SH-SY5Y (cell line): ENCODE measurements around the gene CREBBP.

ENCODE experiments used
- GATA2 ChIP-seq: IDR thresholded peaks from 2 replicates; pipeline ENCODE4 v1.6.1; 2011; ENCODE audit warnings: mild to moderate bottlenecking, low read depth, low read length
- GATA3 ChIP-seq: IDR thresholded peaks from 2 replicates; pipeline ENCODE4 v1.6.1; 2011; ENCODE audit warnings: low read depth, mild to moderate bottlenecking, low read length, moderate library complexity

The CREBBP gene

GRCh38 chr16:3740186-3740585 lies 140.3 kb downstream of the CREBBP start:
- TF ChIP-seq GATA2, result no peak

DNA sequence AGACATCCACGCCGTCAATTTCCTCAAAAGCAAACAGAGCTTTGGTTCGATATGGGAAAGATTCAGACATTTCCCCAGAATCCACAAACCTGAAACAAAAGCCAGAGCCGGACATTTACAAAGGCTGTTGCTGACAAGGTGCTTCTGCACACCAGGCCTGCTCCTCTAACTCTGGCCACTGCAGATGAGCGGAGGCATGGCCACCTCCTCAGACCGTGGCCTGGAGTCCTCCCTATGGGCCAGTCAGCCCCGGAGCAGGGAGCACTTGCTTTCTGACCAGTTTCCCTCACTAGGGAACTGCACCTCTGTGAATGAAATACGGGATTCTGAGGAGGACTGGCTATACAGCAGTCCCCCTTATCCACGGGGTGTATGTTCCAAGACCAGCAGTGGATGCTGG lies 140.9 kb downstream of the CREBBP start:
- TF ChIP-seq GATA2 (no peak), GATA3 (no peak)

GRCh38 chr16:3738541-3738940 lies 142.0 kb downstream of the CREBBP start:
- TF ChIP-seq GATA3, result no peak
- no peak for TF ChIP-seq GATA2

DNA sequence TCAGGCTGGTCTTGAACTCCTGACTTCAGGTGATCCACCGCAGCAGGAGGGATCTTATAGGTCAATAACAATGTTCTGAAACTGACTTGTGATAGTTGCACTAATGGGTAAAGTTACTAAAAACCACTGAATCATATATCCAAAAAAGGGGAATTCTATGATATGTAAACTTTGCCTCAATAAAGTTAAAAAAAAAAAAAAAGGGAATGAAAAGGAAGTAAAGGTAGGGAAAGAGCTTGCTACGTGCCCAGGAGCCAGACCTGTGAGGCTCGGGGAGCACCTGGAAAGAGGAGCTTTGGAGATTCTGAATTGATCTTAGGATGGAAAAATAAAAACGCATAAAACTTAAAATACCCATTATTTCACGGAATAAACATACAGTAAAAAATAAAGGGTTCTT lies 142.4 kb downstream of the CREBBP start:
- TF ChIP-seq GATA3, result no peak
- TF ChIP-seq GATA2, result no peak

- no peak for TF ChIP-seq GATA2
Observed at GRCh38 chr16:3737181-3737580, 143.3 kb downstream of the CREBBP start.

DNA sequence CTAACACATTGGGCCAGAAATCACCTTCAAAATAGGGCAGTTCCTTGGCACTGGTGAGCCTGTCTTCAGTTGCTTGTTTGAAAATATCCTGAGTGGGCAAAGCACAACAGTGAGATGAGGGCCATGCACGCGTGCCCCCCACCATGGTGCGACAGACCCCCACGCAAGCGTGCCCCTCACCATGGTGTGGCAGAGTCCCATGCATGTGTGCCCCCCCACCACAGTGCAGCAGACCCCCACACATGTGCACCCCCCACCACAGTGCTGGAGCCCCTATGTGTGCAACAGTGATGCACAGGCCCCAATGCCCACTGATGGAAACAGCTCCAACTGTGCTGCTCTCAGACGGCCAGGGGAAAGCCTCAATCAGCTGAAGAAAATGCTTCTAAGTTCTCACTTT lies 144.4 kb downstream of the CREBBP start:
- TF ChIP-seq GATA3 (no peak), GATA2 (no peak)

DNA sequence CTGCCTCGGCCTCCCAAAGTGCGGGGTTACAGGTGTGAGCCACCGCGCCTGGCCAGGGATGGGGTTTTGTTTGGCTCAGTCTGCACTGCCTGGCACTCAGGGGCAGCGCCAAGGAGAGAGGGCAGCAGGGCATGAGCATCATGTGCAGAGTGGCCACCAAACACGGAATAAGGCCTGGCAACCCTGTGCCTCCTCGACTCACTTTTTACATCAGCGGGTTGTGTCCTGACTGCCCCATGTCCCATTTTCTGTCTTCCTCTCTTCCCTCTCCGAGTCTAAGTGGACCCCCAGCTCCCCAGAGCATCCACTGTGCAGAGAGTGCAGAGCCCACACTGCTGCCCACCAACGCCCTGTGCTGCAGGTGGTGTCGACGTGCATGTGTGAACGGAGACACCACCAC lies 145.0 kb downstream of the CREBBP start:
- no peak for TF ChIP-seq GATA2
- TF ChIP-seq GATA3, result no peak

- TF ChIP-seq GATA3 (no peak), GATA2 (no peak)
Observed at GRCh38 chr16:3734758-3735221, 145.7 kb downstream of the CREBBP start.

GRCh38 chr16:3734084-3734757 lies 146.3 kb downstream of the CREBBP start:
- TF ChIP-seq GATA2 (no peak), GATA3 (no peak)

GRCh38 chr16:3732171-3732570 lies 148.3 kb downstream of the CREBBP start:
- TF ChIP-seq GATA2, result no peak
- TF ChIP-seq GATA3, result no peak

DNA sequence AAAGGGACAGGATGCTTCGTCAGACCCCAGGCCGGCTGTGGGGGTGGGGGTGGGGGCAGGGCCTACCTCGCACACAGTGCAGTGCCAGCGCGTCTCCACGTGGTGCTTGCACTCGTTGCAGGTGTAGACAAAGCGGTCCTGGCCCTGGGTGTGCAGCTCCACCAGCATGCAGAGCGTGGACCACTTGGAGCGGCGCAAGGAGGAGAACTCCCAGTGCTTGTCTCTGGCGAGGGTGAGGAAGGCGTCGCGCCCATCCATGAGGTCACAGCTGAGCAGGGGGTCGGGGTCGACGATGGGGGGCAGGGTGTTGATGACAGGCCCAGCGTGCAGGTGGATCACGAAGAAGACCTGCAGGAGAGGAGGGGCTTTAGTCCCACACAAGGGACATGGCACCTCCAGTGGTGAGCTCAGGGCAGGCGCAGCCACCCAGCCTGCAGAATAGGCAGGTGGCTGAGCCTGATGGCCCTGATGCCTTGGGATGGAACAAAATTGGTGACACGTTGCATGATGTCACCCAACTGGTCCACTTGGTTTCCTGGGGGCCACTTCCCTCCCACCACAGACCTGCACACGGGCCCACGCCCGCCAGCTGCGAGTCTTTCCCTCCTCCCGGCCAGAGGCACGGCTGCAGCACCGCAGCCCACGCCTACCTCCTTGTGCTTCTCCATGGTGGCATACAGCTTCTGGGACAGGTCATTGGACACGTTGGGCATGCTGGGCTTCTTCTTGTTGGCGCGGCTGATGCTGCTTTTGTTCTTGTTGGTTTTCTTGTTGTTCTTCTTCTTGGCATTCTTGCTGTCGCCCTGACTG lies 149.2 kb downstream of the CREBBP start:
- TF ChIP-seq GATA2 (no peak), GATA3 (no peak)

DNA sequence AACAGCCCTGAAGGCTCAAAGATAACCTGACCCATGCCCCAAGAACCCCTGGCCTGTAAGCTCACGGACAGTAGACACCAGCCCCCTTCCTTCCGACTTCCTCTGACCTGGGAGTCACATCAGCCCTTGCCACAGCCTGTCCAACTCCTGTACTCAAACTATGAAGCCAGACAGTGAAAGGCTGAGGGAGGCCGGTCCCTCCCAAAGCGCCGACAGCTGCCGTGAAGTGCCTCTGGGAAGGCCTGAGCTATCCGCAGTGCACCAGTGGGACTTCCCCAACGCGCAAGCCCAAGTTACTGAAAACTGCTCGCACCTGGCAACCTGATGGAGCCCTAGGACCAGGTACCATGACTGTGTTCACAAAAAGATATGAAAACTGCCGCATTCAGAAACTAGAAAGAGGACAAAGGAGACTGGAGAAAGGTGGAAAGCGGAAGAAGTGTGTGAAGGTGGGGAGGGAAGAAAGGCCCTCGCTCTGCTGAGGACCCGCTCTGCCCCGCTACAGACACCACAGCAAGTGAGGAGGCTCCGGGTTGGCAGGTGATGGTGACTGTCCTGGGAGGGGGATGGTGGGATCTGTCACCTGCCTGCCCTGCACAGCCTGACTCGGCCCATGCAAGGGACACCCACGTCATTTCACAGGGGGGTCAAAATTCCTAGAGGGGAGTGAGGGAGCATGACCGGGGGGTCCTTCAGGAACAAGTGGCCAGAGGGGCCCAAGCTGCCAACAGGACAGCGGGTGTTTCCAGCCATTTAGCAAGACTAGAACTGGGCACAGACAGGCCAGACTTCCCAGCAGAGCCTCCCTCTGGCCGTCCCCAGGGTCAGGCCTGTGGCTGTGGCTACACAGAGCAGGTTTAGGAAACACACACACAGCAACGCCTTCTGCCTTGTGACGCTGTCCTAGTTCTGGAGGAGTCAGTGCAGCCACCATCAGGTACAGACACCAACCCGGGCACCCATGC lies 150.1 kb downstream of the CREBBP start:
- TF ChIP-seq GATA2 (no peak), GATA3 (no peak)

DNA sequence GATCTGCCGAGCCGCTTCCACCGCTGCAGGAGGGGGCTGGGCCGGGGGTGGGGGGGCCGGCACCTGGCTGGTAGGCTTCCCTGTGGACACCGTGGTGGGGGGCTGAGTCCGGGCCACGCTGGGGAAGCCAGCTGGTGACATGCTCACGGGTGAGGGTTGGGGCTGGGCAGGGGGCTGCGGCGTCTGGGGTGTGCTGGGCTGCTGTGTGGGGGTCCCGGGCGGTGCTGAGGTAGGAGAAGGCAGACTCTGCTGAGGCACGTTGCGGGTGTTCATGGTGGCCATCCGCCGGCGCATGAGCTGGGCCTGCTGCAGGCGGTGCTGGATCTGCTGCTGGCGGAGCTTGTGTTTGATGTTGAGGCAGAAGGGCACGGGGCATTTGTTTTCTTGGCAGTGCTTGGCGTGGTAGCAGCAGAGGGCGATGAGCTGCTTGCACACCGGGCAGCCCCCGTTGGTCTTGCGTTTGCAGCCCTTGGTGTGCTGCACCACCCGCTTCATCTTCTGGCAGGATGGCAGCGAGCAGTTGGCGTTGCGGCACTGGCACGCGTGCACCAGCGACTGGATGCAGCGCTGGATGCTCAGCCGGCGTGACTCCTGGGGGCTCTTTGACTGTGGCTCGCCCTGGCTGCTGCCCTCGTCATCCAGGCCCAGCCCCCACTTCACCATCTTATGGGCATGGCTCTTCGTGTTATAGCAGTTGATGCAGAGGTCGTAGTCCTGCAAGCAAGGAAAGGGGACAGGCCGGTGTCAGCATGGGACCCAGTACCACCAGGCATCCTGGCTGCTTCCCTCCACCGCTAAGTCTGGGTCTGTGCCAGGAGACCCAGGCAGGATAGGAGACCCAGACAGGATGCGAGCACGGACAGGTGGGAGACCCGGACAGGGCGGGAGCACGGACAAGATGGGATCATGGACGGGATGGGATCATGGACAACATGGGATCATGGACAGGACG lies 151.1 kb downstream of the CREBBP start:
- TF ChIP-seq GATA2, result no peak
- TF ChIP-seq GATA3, result no peak
